BLaER1 treated with 17β-estradiol and CSF1 and Interleukin-3, amounts not matched to agents 10 nM and 100 nM (cell line): ENCODE results near the gene FPR2.
"Not testable (repeated sequence)": the region's sequence is repeated elsewhere in the genome, so short reads cannot be mapped to it uniquely, and the experiment has no call there.

Experiments used
- H3K27ac ChIP-seq, 11 experiments: shearing (Covaris generic); formaldehyde crosslinking; 2 replicates each; pipeline ENCODE4 v1.8.1; 2022
- H3K27me3 ChIP-seq, 11 experiments: shearing (Covaris generic); formaldehyde crosslinking; 2 replicates each; pipeline ENCODE4 v1.8.1; 2022
- H3K36me3 ChIP-seq, 11 experiments: shearing (Covaris generic); formaldehyde crosslinking; 2 replicates each; pipeline ENCODE4 v1.8.1; 2022
- H3K4me1 ChIP-seq, 10 experiments: shearing (Covaris generic); formaldehyde crosslinking; 2 replicates each; pipeline ENCODE4 v1.8.1; 2022
- H3K4me2 ChIP-seq, 11 experiments: shearing (Covaris generic); formaldehyde crosslinking; 2 replicates each; pipeline ENCODE4 v1.8.1; 2022
- H3K4me3 ChIP-seq, 10 experiments: shearing (Covaris generic); formaldehyde crosslinking; 2 replicates each; pipeline ENCODE4 v1.8.1; 2022
- H3K9ac ChIP-seq, 11 experiments: shearing (Covaris generic); formaldehyde crosslinking; 2 replicates each; pipeline ENCODE4 v1.8.1; 2022
- H3K9me3 ChIP-seq, 11 experiments: shearing (Covaris generic); formaldehyde crosslinking; replicated peaks in 1 of 11; 2 replicates each; pipeline ENCODE4 v1.8.1; 2022
- H4K20me1 ChIP-seq, 11 experiments: shearing (Covaris generic); formaldehyde crosslinking; 2 replicates each; pipeline ENCODE4 v1.8.1; 2022
- Cebpa-rat ChIP-seq, 11 experiments: shearing (Covaris generic); IDR thresholded peaks; 2 replicates each; pipeline ENCODE4 v1.8.1; 2022

Gene FPR2

DNA sequence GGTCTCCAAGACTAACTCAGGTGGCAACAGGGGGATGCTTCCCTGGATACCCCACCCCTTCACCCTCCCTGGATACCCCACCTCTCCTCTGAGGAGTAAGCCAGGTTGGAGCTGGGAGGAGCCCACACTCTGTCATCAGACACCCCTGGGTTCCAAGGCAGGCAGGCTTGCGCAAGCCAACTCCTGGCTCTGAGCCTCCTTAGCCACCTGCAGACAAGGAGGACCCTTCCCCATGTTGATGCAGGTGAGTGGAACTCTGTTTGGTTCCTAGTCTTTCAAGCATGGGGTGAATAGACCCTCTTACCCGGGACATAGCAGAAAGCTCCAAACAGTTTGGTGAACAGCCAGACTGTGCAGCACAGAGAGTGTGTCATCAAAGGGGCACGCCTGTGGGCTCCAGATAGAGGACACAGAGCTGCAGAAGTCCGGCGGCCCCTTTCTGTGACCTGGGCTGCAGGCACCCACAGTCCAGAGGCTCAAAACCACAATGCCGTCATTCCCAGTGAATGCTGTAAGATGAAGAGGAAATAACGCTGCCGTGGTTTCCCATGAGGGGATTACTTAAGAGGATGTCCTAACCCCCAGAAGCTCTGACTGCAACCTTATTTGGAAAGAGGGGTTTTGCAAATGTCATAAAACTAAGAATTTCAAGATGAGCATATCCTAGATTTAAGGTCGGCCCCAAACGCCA, 25.1 kb upstream of the FPR2 start:
- Histone ChIP-seq H3K9me3 (peaks cover 9 to 66% (median 14%) of the 10 kb centered on the region in 11 experiments), H3K4me1 (peaks cover 15 to 72% (median 59%) of the 10 kb centered on the region in 10 experiments), H3K4me2 (peak overlapping the region; percentile 56 to 92 (median 85)), H3K27me3 (no peaks in the 10 kb centered on the region), H3K4me3 (peak overlapping the region in 3 of 10 experiments; percentile 12 to 46 (median 23); a peak in 4 of 20 replicates), H4K20me1 (no peaks in the 10 kb centered on the region), H3K27ac (peak overlapping the region; percentile 58 to 88 (median 73)), H3K36me3 (no peaks in the 10 kb centered on the region), H3K9ac (peak overlapping the region; percentile 25 to 80 (median 52); a peak in 15 of 22 replicates)
- TF ChIP-seq Cebpa-rat (IDR thresholded peaks at IDR 0.05): peak; percentile 64 to 95 (median 80); a peak in 21 of 22 replicates

DNA sequence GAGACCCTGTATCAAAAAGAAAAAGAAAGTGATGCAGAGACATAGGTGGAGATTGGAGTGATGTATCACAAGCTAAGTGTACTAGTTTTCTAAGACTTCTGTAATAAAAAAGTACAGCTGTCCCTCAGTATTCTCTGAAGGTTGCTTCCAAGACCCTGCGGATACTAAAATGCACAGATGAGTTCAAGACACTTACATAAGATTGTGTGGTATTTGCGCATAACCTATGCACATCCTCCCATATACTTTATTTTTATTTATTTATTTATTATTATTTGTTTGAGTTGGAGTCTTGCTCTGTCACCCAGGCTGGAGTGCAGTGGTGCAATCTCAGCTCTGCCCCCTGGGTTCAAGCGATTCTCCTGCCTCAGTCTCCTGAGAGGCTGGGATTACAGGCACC, 23.6 kb upstream of the FPR2 start:
- no peak for TF ChIP-seq Cebpa-rat (IDR thresholded peaks at IDR 0.05)
- no peaks in the 10 kb centered on the region for H4K20me1 ChIP-seq
- no peak overlapping the region; a peak in 1 of 22 replicates for H3K9ac ChIP-seq
- H3K9me3 ChIP-seq: peaks cover 0 to 51% (median 1%) of the 10 kb centered on the region in 11 experiments; a peak in 9 of 22 replicates
- H3K4me3 ChIP-seq: no peak overlapping the region
- peak overlapping the region in 7 of 11 experiments; percentile 79 to 92 (median 86); a peak in 10 of 22 replicates for H3K4me2 ChIP-seq
- H3K4me1 ChIP-seq: peaks cover 15 to 86% (median 62%) of the 10 kb centered on the region in 10 experiments
- H3K27ac ChIP-seq: peak overlapping the region in 10 of 11 experiments; percentile 51 to 88 (median 68); a peak in 16 of 22 replicates
- H3K27me3 ChIP-seq: no peaks in the 10 kb centered on the region
- H3K36me3 ChIP-seq: no peaks in the 10 kb centered on the region

DNA sequence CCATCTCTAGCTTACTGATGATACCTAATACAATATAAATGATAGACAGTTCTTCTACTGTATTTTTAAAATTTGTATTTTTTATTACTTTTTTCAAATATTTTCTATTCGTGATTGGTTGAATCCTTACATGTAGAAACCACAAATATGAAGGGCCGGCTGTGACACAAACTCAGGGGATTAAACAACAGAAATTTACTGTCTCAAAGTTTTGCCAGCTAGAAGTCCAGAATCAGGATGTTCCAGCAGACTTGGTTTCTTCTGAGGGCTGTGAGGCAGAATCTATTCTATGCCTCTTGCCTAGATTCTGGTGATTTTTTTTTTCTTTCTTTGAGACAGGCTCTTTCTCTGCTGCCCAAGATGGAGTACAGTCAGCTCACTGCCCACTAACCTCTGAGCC, 23.1 kb upstream of the FPR2 start:
- Histone ChIP-seq H4K20me1 (no peaks in the 10 kb centered on the region; a peak in 1 of 22 replicates), H3K36me3 (no peaks in the 10 kb centered on the region), H3K9me3 (peaks cover 0 to 46% (median 0%) of the 10 kb centered on the region in 11 experiments; a peak in 7 of 22 replicates), H3K9ac (peak overlapping the region in 1 of 11 experiments; percentile 19; a peak in 1 of 22 replicates), H3K27me3 (no peaks in the 10 kb centered on the region), H3K4me1 (peaks cover 18 to 91% (median 66%) of the 10 kb centered on the region in 10 experiments), H3K27ac (peak overlapping the region in 9 of 11 experiments; percentile 5 to 78 (median 33); a peak in 9 of 22 replicates), H3K4me3 (no peak overlapping the region), H3K4me2 (peak overlapping the region in 6 of 11 experiments; percentile 28 to 92 (median 72); a peak in 11 of 22 replicates)
- TF ChIP-seq Cebpa-rat (IDR thresholded peaks at IDR 0.05): no peak

DNA sequence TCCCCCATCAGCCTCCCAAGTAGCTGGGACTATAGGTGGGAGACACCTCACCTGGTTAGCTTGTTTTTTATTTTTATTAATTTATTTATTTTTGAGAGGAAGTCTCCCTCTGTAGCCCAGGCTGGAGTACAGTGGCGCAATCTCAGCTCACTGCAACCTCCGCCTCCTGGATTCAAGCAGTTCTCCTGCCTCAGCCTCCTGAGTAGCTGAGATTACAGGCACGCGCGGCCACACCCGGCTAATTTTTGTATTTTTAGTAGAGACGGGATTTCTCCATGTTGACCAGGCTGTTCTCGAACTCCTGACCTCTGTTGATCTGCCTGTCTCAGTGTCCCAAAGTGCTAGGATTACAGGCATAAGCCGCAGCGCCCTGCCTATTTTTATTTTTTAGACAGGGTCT, 22.5 kb upstream of the FPR2 start:
- H3K27me3 ChIP-seq, H3K36me3 ChIP-seq, H4K20me1 ChIP-seq, H3K4me3 ChIP-seq, H3K9ac ChIP-seq: not testable (repeated sequence)
- H3K4me2 ChIP-seq: peak overlapping the region in 6 of 11 experiments; percentile 28 to 92 (median 67); a peak in 11 of 22 replicates
- peak overlapping the region in 6 of 11 experiments; percentile 23 to 78 (median 34); a peak in 6 of 22 replicates for H3K27ac ChIP-seq
- peaks cover 21 to 97% (median 72%) of the 10 kb centered on the region in 10 experiments for H3K4me1 ChIP-seq
- peaks cover 0 to 40% (median 0%) of the 10 kb centered on the region in 11 experiments; a peak in 7 of 22 replicates for H3K9me3 ChIP-seq

DNA sequence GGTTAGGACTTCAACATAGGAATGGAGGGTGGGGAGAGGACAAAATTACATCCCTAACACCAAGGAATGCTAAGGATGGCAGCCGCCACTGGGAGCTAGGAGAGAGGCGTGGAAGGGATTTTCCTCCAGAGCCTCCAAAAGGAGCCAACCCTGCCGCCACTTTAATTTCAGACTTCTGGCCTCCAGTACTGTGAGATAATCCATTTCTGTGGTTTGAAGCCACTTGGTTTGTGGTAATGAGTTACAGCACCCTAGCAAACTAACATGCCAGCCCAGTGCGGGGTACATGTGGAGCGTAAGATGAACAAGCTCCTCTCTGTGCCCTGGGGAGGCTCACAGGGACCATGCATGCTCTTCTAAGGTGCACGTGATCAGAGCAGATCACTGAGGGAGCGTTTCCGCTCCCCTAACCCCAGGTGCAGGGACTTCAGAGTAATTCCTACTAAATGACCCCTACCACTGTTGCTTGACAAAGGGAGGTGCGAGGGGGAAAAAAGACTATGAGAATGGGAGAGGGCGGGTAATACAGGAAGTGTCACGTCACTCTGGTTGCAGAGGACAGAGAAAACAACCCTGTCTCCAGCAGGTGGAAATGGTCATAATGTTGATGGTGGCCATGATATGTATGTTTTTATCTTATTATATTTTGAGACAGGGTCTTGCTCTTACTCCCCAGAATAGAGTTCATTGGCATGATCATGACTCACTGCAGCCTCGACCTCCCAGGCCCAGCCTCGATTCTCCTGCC, 21.3 kb upstream of the FPR2 start:
- Histone ChIP-seq H3K36me3 (peaks cover 0 to 12% (median 0%) of the 10 kb centered on the region in 11 experiments; a peak in 4 of 22 replicates), H3K4me3 (no peak overlapping the region), H3K9ac (no peak overlapping the region), H3K27ac (peak overlapping the region in 5 of 11 experiments; percentile 23 to 53 (median 27); a peak in 4 of 22 replicates), H3K4me1 (peaks cover 21 to 100% (median 68%) of the 10 kb centered on the region in 10 experiments), H4K20me1 (peaks cover 0 to 9% (median 0%) of the 10 kb centered on the region in 11 experiments; a peak in 2 of 22 replicates), H3K27me3 (no peaks in the 10 kb centered on the region), H3K4me2 (peak overlapping the region in 8 of 11 experiments; percentile 3 to 92 (median 56); a peak in 13 of 22 replicates), H3K9me3 (peaks cover 0 to 30% (median 0%) of the 10 kb centered on the region in 11 experiments; a peak in 7 of 22 replicates)
- no peak for TF ChIP-seq Cebpa-rat (IDR thresholded peaks at IDR 0.05)

DNA sequence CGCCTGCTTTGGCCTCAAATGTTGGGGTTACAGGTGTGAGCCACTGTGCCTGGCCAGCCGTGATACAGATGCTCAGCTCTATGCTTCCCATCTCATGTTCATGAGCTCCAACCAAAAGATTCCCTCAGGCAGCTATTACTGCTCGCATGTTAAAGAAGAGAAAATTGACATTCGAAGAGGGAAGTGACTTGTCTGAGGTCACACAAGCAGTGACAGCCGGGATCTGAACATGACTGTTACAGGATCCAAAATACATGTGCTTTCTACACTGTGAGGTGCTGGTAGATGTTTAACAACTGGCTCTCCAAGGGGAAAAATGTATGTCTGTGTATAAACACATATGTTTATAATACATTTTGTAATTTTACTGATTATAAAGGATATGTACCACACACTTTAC, 20.6 kb upstream of the FPR2 start:
- peak overlapping the region in 1 of 11 experiments; percentile 27; a peak in 1 of 22 replicates for H3K27ac ChIP-seq

DNA sequence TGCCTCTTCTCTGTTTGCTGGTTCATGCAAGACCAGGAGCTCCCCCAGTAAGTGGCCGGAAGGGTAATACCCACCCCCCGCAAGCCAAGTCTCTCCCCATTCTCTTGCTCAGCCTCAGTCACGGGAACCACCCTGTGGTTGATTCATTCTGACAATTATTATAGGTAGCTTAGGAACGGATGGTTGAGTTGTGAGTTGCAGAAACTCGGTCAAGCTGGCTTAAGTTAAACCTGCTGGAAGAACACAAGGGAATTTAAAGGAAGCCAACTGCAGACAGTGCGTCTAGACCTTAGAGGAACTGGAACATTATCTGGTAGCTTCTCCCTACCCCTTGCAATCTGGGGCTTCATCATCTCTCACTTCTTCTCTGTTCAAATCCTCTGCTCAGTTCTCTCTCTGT, 18.2 kb upstream of the FPR2 start:
- no peak overlapping the region for H3K9ac ChIP-seq
- no peak for TF ChIP-seq Cebpa-rat (IDR thresholded peaks at IDR 0.05)
- H3K27me3 ChIP-seq: no peaks in the 10 kb centered on the region
- peak overlapping the region in 7 of 11 experiments; percentile 26 to 64 (median 52); a peak in 14 of 22 replicates for H3K4me2 ChIP-seq
- H3K4me3 ChIP-seq: no peak overlapping the region
- H3K27ac ChIP-seq: peak overlapping the region in 4 of 11 experiments; percentile 26 to 40 (median 33); a peak in 5 of 22 replicates
- H3K9me3 ChIP-seq: peaks cover 0 to 26% (median 0%) of the 10 kb centered on the region in 11 experiments; a peak in 7 of 22 replicates
- H3K4me1 ChIP-seq: peaks cover 4 to 98% (median 39%) of the 10 kb centered on the region in 10 experiments; a peak in 16 of 20 replicates
- H3K36me3 ChIP-seq: peaks cover 0 to 44% (median 0%) of the 10 kb centered on the region in 11 experiments; a peak in 6 of 22 replicates
- H4K20me1 ChIP-seq: peaks cover 0 to 40% (median 0%) of the 10 kb centered on the region in 11 experiments; a peak in 3 of 22 replicates

More for the DNA sequence above, 20.6 kb upstream of the FPR2 start:
- Histone ChIP-seq H3K4me3 (no peak overlapping the region), H3K4me2 (peak overlapping the region in 5 of 11 experiments; percentile 53 to 92 (median 74); a peak in 10 of 22 replicates), H3K9ac (no peak overlapping the region), H4K20me1 (peaks cover 0 to 16% (median 0%) of the 10 kb centered on the region in 11 experiments; a peak in 2 of 22 replicates), H3K9me3 (peaks cover 0 to 23% (median 0%) of the 10 kb centered on the region in 11 experiments; a peak in 8 of 22 replicates), H3K36me3 (peaks cover 0 to 19% (median 0%) of the 10 kb centered on the region in 11 experiments; a peak in 5 of 22 replicates), H3K27me3 (no peaks in the 10 kb centered on the region), H3K4me1 (peaks cover 19 to 98% (median 61%) of the 10 kb centered on the region in 10 experiments)
- no peak for TF ChIP-seq Cebpa-rat (IDR thresholded peaks at IDR 0.05)

DNA sequence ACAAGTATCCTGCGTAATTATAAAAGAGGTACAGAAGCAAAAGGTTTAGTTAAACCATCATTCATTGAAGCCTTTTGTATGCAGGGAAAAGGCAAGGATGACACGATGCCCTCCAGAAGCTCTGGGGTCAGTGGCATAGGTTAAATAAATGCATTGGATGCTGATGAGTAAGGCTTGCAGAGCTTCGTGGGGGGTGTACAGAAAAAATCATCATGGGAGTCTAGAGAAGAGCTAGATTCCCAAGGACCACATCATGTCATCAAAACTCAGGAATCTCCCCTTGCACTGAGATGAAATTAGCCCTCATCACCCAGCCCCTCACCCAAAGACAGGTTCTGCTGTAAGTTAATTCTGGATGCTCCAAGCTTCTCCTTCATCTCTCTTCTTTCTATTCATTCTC, 17.6 kb upstream of the FPR2 start:
- Histone ChIP-seq H3K4me2 (peak overlapping the region in 7 of 11 experiments; percentile 26 to 64 (median 52); a peak in 14 of 22 replicates), H3K4me1 (peaks cover 4 to 98% (median 41%) of the 10 kb centered on the region in 10 experiments; a peak in 16 of 20 replicates), H3K9ac (no peak overlapping the region), H3K27ac (peak overlapping the region in 3 of 11 experiments; percentile 26 to 30 (median 26); a peak in 4 of 22 replicates), H3K9me3 (peaks cover 0 to 31% (median 0%) of the 10 kb centered on the region in 11 experiments; a peak in 7 of 22 replicates), H3K4me3 (no peak overlapping the region), H3K36me3 (peaks cover 0 to 48% (median 0%) of the 10 kb centered on the region in 11 experiments; a peak in 6 of 22 replicates), H3K27me3 (no peaks in the 10 kb centered on the region), H4K20me1 (peaks cover 0 to 47% (median 0%) of the 10 kb centered on the region in 11 experiments; a peak in 3 of 22 replicates)
- TF ChIP-seq Cebpa-rat (IDR thresholded peaks at IDR 0.05): no peak
